Vagina (tissue), 2 donors: ENCODE data around the gene SCGB3A1.

Source experiments
- CTCF ChIP-seq, 3 experiments: fragments of 450-650 bp in 2 of 3; fragments of 200-600 bp in 1 of 3; sonication (generic) in 1 of 3; IDR thresholded peaks; one replicate each; pipeline ENCODE4 v1.5.1; 2017 to 2019; ENCODE audit warnings: antibody characterized with exemption in 3 of 3, mild to moderate bottlenecking in 2 of 3, moderate library complexity in 2 of 3
- POLR2A ChIP-seq, 2 donors: fragments of 450-650 bp; IDR thresholded peaks; one replicate each; pipeline ENCODE4 v1.6.1; 2017; ENCODE audit warnings: antibody characterized with exemption in 2 of 2, mild to moderate bottlenecking in 2 of 2, moderate library complexity in 2 of 2

GRCh38 chr5:180583738-180584137, 7.6 kb downstream of the SCGB3A1 start:
- TF ChIP-seq POLR2A (IDR thresholded peaks at IDR 0.05) (no peak), CTCF (IDR thresholded peaks at IDR 0.05) (no peak)
